H7 (cell line): ENCODE results near the gene DRC1. TPM values are rescaled to one million over a fixed set of nuclear protein-coding genes. Genes with fewer than 3 reads are reported as not detected.

Source experiments
- DNase-seq: peaks from one replicate; pipeline ENCODE4 v3.0.0; 2012
- H3K27me3 ChIP-seq: 2 replicates; pipeline ENCODE4 v1.6.0; 2011; ENCODE audit warnings: mild to moderate bottlenecking, low read length; ENCODE audit not compliant: control insufficient read depth, insufficient read depth
- H3K36me3 ChIP-seq: replicated peaks from 2 replicates; pipeline ENCODE4 v1.5.1; 2011; ENCODE audit warnings: low read length; ENCODE audit not compliant: control insufficient read depth, insufficient read depth
- H3K4me3 ChIP-seq: 2 replicates; pipeline ENCODE4 v1.5.1; 2011; ENCODE audit warnings: low read depth, mild to moderate bottlenecking, control low read depth, low read length, moderate library complexity; ENCODE audit not compliant: insufficient read depth
- total RNA-seq: library from RNA; depleted of rRNA; stranded (reverse); fragments of >200 nt; shearing (Covaris generic); gene quantifications from 2 replicates; pipeline ENCODE4 v1.2.3, GENCODE V29; 2014

Gene DRC1
- total RNA-seq, 1 experiment from 2014 or later, result 0.07 TPM

DNA sequence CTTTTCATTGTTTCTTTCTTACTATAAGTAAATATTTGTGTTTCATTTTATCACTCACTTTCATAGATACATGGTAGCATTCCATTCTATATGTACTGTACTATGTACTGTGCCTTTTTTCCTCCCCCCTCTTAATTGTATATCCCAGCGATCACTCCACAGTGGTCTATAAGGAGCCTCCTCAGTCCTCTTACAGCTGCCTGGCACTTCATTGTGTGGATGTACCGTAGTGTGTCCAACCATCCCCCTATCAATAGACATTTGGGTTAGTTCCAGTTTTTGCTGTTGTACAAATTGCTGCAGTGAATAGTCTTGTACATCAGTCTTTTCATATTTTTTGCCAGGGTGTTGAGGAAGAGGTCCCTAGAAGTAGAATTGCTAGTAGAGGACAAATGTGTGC is 21.4 kb upstream of the DRC1 start:
- DNase-seq, result no peak
- Histone ChIP-seq H3K36me3 (peaks cover 3% of the 10 kb centered on the region; the same call in 1 of the 2 replicates), H3K4me3 (no peak overlapping the region), H3K27me3 (no peaks in the 10 kb centered on the region)

DNA sequence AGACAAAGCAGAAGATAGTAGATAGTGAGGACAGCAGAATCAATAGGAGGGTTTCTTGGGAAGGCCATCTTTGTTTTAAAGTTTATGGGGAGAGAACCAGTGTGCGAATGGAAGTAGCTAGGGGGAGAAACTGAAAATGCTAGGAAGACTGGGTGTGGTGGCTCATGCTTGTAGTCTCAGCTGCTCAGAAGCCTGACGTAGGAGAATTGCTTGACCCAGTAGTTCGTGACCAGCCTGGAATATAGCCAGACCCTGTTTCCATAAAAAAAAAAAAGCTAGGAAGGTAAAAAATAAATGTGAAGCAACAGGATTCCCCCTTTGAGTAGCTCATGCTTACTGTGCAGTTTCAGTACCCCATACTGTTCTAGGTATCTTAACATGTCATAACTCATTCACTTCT is 19.2 kb upstream of the DRC1 start:
- DNase-seq, result no peak
- H3K27me3 ChIP-seq, result no peaks in the 10 kb centered on the region
- H3K36me3 ChIP-seq, result peaks cover 3% of the 10 kb centered on the region; the same call in 1 of the 2 replicates
- no peak overlapping the region for H3K4me3 ChIP-seq

DNA sequence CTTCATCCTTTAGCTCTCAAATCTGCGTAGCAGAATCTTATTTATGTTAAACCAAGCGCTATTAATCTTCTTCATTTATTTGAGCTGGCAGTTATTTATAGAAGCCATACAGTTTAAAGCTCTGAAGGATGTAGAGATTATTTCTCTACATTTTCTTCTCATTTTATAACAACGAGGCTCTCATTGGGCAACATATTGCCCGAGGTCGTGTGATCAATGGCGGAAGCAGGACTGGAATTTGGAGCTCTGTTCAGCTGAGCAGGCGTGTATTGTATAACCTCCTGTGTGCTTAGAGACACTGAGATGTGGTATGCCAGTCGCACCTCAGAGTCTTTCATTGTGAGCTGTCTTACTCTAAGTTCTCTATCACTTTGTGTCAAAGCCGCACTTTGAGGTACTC is 17.5 kb upstream of the DRC1 start:
- Histone ChIP-seq H3K27me3 (no peaks in the 10 kb centered on the region), H3K36me3 (peaks cover 4% of the 10 kb centered on the region; the same call in 1 of the 2 replicates), H3K4me3 (no peak overlapping the region)
- no peak for DNase-seq

DNA sequence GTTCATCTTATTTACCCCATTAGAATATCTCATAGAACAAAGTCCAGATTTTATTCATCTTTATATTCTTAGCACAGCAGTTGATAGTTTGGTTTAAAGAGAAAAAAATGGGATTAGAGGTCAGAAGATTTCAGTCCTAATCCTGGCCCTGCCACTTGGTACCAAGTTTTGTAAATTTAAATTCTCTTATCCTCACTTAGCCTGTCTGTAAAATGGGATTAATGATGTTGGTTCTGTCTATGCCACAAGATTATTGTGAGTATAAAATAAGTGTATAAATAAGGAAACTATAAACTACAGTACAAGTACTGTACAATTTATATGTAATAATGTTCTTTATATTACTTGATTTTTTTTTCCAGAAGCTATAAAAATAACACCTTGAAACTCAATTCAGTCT is 17.1 kb upstream of the DRC1 start:
- no peak for DNase-seq
- Histone ChIP-seq H3K36me3 (peaks cover 4% of the 10 kb centered on the region; the same call in 1 of the 2 replicates), H3K27me3 (no peaks in the 10 kb centered on the region), H3K4me3 (no peak overlapping the region)

DNA sequence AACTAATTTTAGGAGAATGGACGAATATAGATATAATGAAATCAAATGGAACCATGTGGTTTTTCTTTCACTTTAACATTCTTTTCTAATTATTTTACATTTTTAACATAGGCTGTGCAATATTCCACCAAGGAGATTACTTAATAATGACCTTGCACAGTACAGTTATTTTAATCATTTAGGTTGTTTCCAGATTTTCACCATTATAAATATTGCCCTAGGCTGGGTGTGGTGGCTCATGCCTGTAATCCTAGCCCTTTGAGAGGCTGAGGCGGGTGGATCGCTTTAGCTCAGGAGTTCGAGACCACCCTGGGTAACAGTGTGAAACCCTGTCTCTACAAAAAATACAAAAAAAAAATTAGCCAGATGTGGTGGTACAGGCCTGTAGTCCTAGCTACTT is 14.5 kb upstream of the DRC1 start:
- Histone ChIP-seq H3K4me3 (no peak overlapping the region), H3K27me3 (no peaks in the 10 kb centered on the region), H3K36me3 (peaks cover 4% of the 10 kb centered on the region; the same call in 1 of the 2 replicates)
- DNase-seq, result no peak

DNA sequence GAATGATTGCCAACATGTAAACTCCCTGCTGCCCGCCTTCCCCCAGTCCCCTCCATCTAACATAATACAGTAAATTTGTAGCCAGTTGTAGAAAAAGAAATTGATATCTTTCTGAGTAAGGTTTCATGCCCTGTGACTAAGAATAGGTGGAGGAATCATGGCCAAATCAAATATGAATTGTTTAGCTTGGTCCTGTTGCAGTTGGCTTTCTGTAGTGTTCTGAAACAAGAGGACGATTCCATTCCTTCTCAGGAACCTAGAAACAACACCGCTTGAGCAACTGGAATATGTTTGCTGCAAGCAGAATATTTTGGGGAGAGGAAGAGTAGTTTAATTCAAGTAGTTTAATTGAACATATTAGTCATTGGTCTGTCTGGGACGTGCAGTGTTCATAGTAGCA is 7.0 kb upstream of the DRC1 start:
- DNase-seq, result no peak
- H3K27me3 ChIP-seq, result no peaks in the 10 kb centered on the region
- peaks cover 4% of the 10 kb centered on the region for H3K36me3 ChIP-seq
- H3K4me3 ChIP-seq, result no peak overlapping the region

DNA sequence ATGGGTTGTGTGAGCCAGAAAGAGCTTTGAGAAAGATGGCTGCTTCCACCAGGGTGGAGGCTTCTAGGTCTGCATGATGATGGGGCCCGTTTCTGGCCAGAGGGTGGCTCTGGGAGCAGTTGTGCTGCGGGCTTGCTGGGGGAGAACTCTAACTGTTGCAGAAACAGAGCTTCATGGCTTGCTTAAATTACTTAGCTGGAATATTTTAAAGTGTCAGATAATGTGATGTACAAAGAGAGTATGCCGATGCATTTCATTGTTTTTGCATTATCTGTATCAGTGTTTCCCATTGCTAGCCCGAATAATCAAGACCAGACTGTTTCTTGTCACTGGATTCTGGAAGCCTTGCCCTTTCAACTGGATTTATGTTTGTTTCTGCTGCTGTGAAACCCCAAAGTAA is 6.3 kb upstream of the DRC1 start:
- Histone ChIP-seq H3K27me3 (no peaks in the 10 kb centered on the region), H3K36me3 (peaks cover 4% of the 10 kb centered on the region), H3K4me3 (no peak overlapping the region)
- DNase-seq, result no peak

DNA sequence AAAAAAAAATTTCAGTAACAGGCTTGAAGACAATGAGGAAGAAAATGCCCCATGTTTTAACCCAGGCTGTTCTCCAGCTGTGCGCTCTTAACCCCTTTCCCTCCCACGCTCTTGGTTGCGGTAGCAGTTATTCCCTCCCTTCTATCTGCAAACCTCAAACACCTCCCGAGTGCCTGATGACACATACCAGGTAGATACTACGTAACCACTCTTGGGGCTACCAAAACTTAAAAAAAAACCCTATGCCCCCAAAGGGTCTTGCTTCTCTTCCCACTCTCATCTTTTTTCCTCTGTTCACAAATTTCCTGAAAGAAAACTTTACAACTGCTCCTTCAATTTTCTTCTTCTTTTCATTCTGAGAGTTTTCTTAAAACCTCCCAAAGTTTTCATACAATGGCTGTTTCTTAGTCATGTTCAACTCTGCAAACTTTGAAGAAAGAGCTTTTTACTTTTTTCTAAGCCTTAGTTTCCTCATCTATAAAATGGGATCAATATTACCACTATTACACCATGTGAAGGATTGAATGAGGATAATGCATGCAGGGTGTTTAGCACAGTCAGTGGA is 4.9 kb upstream of the DRC1 start:
- Histone ChIP-seq H3K36me3 (peaks cover 4% of the 10 kb centered on the region), H3K4me3 (no peak overlapping the region), H3K27me3 (no peaks in the 10 kb centered on the region)
- DNase-seq, result no peak

DNA sequence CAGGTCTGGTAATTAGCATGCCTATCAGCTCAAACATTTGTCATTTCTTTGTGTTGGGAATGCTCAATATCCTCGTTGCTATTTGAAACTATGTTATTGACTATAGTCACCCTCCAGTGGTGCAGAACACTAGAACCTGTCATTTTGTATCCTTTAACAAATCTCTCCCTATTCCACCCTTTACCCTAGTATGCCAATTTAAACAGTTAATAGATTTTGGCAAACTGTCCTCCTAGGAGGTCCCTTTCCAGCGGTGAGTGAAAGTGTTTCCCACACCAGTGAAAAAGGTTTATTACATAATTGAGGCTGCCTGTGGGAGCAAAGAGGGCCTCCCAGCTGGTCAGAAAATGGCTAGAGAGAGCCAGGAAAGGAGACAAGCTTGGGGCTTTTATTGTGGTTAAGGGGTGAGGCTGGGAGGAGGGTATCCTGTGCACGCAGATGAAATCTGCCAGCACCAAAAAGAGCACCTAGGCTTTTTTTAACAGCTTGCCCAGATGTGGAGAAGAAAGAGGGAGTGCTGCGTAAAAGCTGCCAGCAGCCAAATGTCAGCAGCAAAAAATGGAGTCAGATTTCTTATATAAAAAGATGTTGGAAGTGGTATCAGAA is 1.8 kb upstream of the DRC1 start:
- peaks cover 1% of the 10 kb centered on the region; the same call in 1 of the 2 replicates for H3K36me3 ChIP-seq
- no peak for DNase-seq
- H3K27me3 ChIP-seq, result no peaks in the 10 kb centered on the region
- no peak overlapping the region for H3K4me3 ChIP-seq

DNA sequence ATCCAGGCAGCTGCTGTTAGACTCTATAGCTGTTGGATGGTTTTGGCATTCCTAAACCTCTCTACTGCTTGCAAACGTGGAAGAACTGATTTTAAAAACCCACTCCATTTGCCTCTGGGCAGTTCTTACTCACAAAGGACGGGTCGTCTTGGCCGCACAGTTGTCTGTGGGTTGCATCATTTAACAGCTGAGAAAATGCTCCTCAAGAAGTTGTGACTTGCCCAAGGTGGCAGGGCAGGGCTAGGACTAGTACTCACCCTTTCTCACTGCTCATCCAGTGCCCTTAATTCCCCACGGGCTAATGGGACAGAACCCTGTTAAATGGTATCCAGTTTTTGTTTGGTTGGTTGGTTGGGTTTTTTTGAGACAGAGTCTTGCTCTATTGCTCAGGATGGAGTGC is 997 bp upstream of the DRC1 start:
- Histone ChIP-seq H3K4me3 (no peak overlapping the region), H3K27me3 (no peaks in the 10 kb centered on the region), H3K36me3 (no peaks in the 10 kb centered on the region; the same call in 1 of the 2 replicates)
- DNase-seq, result no peak

DNA sequence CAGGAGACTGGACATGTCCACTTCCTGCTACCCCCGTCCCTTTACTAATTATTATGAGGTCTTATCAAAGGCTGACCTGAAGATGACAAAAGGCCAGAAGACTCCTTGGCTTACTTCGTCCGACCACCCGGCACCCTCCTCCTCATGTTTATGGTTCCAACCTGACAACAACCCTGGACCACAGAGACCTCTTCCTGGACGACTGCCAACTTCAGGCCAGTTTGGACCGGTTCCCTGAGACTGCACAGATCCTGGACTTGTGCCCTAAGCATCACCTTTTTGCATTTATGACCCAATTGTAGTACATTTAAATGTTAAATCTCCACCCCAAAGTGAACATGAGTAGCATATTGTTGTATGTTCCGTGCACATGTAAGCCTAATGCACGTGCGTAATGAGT is 5.8 kb downstream of the DRC1 start:
- Histone ChIP-seq H3K27me3 (no peaks in the 10 kb centered on the region), H3K4me3 (no peak overlapping the region), H3K36me3 (no peaks in the 10 kb centered on the region)
- DNase-seq, result no peak

DNA sequence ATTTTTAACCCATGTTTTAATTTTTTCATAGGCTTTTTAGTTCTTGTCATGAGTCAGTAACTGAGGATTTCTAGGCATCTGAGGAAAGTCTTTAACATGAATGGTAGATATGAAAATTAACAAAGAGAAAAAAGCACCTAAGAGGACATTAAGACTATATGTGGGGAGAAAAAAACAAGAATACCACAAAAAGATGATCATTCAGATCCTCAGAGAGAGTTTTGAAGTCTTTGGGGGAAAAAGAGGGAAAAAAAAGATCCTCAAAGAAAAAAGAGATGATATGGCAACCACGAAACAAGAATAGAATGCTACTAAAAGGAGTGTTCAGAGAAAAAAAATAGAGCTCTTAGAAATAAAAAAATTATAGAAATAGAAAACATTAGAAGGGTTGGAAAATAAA is 8.1 kb downstream of the DRC1 start:
- H3K27me3 ChIP-seq, result no peaks in the 10 kb centered on the region
- no peaks in the 10 kb centered on the region for H3K36me3 ChIP-seq

DNA sequence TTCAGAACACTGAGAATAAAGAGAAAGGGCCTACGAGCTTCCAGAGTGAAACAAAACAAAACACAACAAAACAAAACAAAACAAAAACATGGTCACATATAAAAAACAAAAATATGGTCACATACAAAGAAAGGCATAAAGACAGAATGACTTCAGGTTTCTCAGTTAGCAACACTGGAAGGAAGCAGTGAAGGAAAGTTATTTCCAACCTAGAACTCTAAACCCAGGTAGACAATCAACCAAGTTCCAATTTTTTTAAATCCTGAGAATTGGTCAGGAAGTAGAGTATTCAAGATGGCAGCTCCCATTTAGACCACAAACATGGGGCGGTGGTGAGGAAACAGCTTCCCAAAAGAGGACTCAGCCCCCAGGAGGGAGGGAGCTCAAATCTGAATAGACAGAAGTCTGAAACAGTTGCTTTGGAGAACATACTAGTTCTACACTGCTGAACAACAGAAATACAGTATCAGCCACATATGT is 9.1 kb downstream of the DRC1 start:
- H3K36me3 ChIP-seq, result no peaks in the 10 kb centered on the region
- no peak overlapping the region for H3K4me3 ChIP-seq
- no peaks in the 10 kb centered on the region for H3K27me3 ChIP-seq
- DNase-seq, result no peak

More for the DNA sequence above, 8.1 kb downstream of the DRC1 start:
- no peak overlapping the region for H3K4me3 ChIP-seq
- DNase-seq, result no peak

DNA sequence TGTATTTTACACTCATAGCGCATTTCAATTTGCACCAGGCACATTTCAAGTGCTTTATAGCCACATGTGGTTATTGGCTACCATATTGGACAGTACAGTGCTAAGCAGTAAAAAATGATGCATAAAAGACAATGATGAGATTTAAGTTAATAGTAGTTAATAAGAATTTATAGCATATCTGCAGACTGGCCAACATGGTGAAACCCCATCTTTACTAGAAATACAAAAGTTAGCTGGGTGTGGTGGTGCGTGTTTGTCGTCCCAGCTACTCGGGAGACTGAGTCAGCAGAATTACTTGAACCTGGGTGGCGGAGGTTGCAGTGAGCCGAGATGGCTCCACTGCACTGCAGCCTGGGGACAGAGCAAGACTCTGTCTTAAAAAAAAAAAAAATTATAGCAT is 9.7 kb downstream of the DRC1 start:
- no peaks in the 10 kb centered on the region for H3K36me3 ChIP-seq
- no peak for DNase-seq
- H3K27me3 ChIP-seq, result no peaks in the 10 kb centered on the region
- no peak overlapping the region for H3K4me3 ChIP-seq

DNA sequence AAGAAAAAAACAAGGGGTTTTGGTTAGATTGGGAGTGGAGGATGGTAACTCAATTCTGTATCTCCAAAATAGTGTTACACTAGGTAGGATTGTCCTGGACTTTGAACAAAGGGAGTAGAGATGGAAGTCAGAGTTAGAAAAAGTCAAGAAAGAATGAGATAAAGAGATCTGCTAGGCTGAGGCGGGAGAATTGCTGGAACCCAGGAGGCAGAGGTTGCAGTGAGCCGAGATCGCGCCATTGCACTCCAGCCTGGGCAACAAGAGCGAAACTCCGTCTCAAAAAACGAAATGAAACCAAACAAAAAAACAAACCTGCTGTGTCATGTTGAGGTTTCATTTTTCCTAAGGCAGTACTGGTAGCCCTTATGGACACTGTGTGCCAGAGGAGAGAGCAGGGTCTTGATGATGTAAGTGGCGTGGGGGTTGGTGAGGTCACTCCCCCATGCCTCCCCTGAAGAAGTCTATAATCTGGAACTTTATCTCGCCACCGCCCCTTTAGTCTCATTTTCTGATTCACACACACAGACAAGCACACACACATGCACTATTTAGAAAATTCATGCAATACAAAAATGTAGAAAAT is 10.5 kb downstream of the DRC1 start:
- no peak for DNase-seq
- Histone ChIP-seq H3K36me3 (no peaks in the 10 kb centered on the region), H3K4me3 (no peak overlapping the region), H3K27me3 (no peaks in the 10 kb centered on the region)
